Measurements from ENCODE around the gene PLEKHA8.

- no peak for TF ChIP-seq CTCF (IDR thresholded peaks at IDR 0.05)
- no peak for TF ChIP-seq POLR2A (IDR thresholded peaks at IDR 0.05)
Observed at GRCh38 chr7:30133736-30134610, 105.8 kb downstream of the PLEKHA8 start.
